H1 (cell line): ENCODE data around the gene SLC8A3. TPM values are rescaled to one million over a fixed set of nuclear protein-coding genes. Genes with fewer than 3 reads are reported as not detected.

Source experiments
- CTCF ChIA-PET: fragments of 300-600 bp; sonication (Branson Sonifier 250); formaldehyde crosslinking; loops from one replicate; lab custom pipeline; 2021; ENCODE audit not compliant: partially characterized antibody; lab: Charles Lee
- POLR2A ChIA-PET: fragments of 300-600 bp; sonication (Branson Sonifier 250); formaldehyde crosslinking; loops from one replicate; lab custom pipeline; 2021; ENCODE audit warnings: inconsistent platforms; ENCODE audit not compliant: partially characterized antibody; lab: Charles Lee
- DNase-seq, 2 experiments: peaks; one replicate each; pipeline versions ENCODE4 v3.0.0 to v3.0.0-alpha.2; 2010 to 2022; ENCODE audit warnings: low spot score in 2 of 2, low read depth in 1 of 2, mixed read lengths in 1 of 2
- FAIRE-seq: peaks from 2 replicates; lab custom pipeline; 2011; peaks lifted over from hg19 to GRCh38; lab: Jason Lieb, UNC
- H2AFZ ChIP-seq: 2 replicates; pipeline ENCODE4 v1.8.1; 2012; ENCODE audit warnings: low read length, inconsistent platforms
- H2AK5ac ChIP-seq: 2 replicates; pipeline ENCODE4 v1.6.1; 2013; ENCODE audit warnings: low read depth, low read length
- H2BK120ac ChIP-seq: replicated peaks from 2 replicates; pipeline ENCODE3; 2013; ENCODE audit warnings: low read depth, low read length, inconsistent platforms
- H2BK12ac ChIP-seq: 2 replicates; pipeline ENCODE4 v1.6.1; 2013; ENCODE audit warnings: low read depth, low read length
- H2BK15ac ChIP-seq: 2 replicates; pipeline ENCODE4 v1.6.1; 2013; ENCODE audit warnings: low read length
- H2BK20ac ChIP-seq: 2 replicates; pipeline ENCODE4 v1.6.1; 2013; ENCODE audit warnings: low read length
- H2BK5ac ChIP-seq: 2 replicates; pipeline ENCODE4 v1.6.1; 2013; ENCODE audit warnings: low read depth, low read length
- H3K14ac ChIP-seq: 2 replicates; pipeline ENCODE4 v1.6.1; 2013; ENCODE audit warnings: inconsistent platforms; ENCODE audit not compliant: insufficient read length
- H3K18ac ChIP-seq: 2 replicates; pipeline ENCODE4 v1.6.1; 2013; ENCODE audit warnings: low read length; ENCODE audit errors: extremely low read depth
- H3K23ac ChIP-seq: 2 replicates; pipeline ENCODE4 v1.6.1; 2013; ENCODE audit warnings: inconsistent platforms; ENCODE audit not compliant: insufficient read length
- H3K23me2 ChIP-seq: 2 replicates; pipeline ENCODE4 v1.6.1; 2013; ENCODE audit warnings: low read depth, low read length
- H3K27ac ChIP-seq: 2 replicates; pipeline ENCODE4 v1.6.1; 2011; ENCODE audit warnings: low read depth, low read length, inconsistent platforms
- H3K27me3 ChIP-seq, 4 experiments: replicated peaks in 1 of 4; 1 replicate in 1 of 4; 2 replicates in 3 of 4; pipeline versions ENCODE4 v1.6.1 to v1.8.1; 2011 to 2013; ENCODE audit warnings: low read length in 3 of 4, mild to moderate bottlenecking in 3 of 4, inconsistent platforms in 2 of 4, mixed read lengths in 2 of 4, moderate library complexity in 1 of 4; ENCODE audit not compliant: control insufficient read depth in 3 of 4, insufficient read depth in 3 of 4; ENCODE audit errors: extremely low read depth in 1 of 4
- H3K36me3 ChIP-seq, 4 experiments: 2 replicates each; pipeline versions ENCODE4 v1.6.1 to v1.8.1; 2011 to 2013; ENCODE audit warnings: mild to moderate bottlenecking in 4 of 4, low read length in 3 of 4, moderate library complexity in 2 of 4, control low read depth in 1 of 4, inconsistent platforms in 1 of 4; ENCODE audit not compliant: insufficient read depth in 4 of 4, control insufficient read depth in 2 of 4
- H3K4ac ChIP-seq: replicated peaks from 2 replicates; pipeline ENCODE3; 2013; ENCODE audit warnings: low read length, low read depth, mixed read lengths, inconsistent platforms; ENCODE audit not compliant: insufficient read length
- H3K4me1 ChIP-seq, 4 experiments: replicated peaks in 1 of 4; 1 replicate in 1 of 4; 2 replicates in 3 of 4; pipeline versions ENCODE4 v1.6.1 to v1.8.1; 2011 to 2013; ENCODE audit warnings: low read length in 3 of 4, inconsistent platforms in 2 of 4, mixed read lengths in 1 of 4; ENCODE audit not compliant: insufficient read depth in 4 of 4, control insufficient read depth in 3 of 4
- H3K4me2 ChIP-seq, 2 experiments: 2 replicates each; pipeline versions ENCODE4 v1.6.1 to v1.8.1; 2011 to 2013; ENCODE audit warnings: low read depth in 2 of 2, low read length in 2 of 2, control low read depth in 1 of 2, inconsistent platforms in 1 of 2, mild to moderate bottlenecking in 1 of 2; ENCODE audit not compliant: insufficient read depth in 1 of 2
- H3K4me3 ChIP-seq, 4 experiments: fragments of 200-600, 300-600 bp in 1 of 4; sonication (generic), shearing (Covaris generic), sonication (Bioruptor Twin) in 1 of 4; 2 replicates each; pipeline versions ENCODE4 v1.5.1 to v1.8.1; 2011 to 2016; ENCODE audit warnings: low read length in 4 of 4, low read depth in 3 of 4, control low read depth in 2 of 4, inconsistent platforms in 2 of 4, mild to moderate bottlenecking in 2 of 4, mixed read lengths in 1 of 4, moderate library complexity in 1 of 4; ENCODE audit not compliant: insufficient read depth in 2 of 4; ENCODE audit errors: extremely low read depth in 1 of 4
- H3K56ac ChIP-seq: replicated peaks from 2 replicates; pipeline ENCODE3; 2013; ENCODE audit warnings: low read depth, mild to moderate bottlenecking, mixed read lengths, low read length, inconsistent platforms; ENCODE audit not compliant: insufficient read length
- H3K79me1 ChIP-seq: 2 replicates; pipeline ENCODE4 v1.6.1; 2013; ENCODE audit warnings: low read depth, low read length, control low read depth
- H3K79me2 ChIP-seq, 2 experiments: 2 replicates each; pipeline versions ENCODE4 v1.6.1 to v1.8.1; 2012 to 2013; ENCODE audit warnings: low read length in 2 of 2, mild to moderate bottlenecking in 2 of 2, inconsistent platforms in 1 of 2; ENCODE audit not compliant: insufficient read depth in 2 of 2, control insufficient read depth in 1 of 2
- H3K9ac ChIP-seq, 4 experiments: replicated peaks in 1 of 4; 1 replicate in 1 of 4; 2 replicates in 3 of 4; pipeline versions ENCODE4 v1.6.1 to v1.8.1; 2011 to 2013; ENCODE audit warnings: low read depth in 3 of 4, low read length in 3 of 4, control low read depth in 2 of 4, mild to moderate bottlenecking in 2 of 4, moderate library complexity in 2 of 4, inconsistent platforms in 1 of 4; ENCODE audit errors: extremely low read depth in 1 of 4
- H3K9me3 ChIP-seq, 2 experiments: 2 replicates each; pipeline versions ENCODE4 v1.6.1 to v1.8.1; 2012 to 2013; ENCODE audit warnings: mild to moderate bottlenecking in 2 of 2, moderate library complexity in 2 of 2, control low read depth in 1 of 2, inconsistent platforms in 1 of 2, low read depth in 1 of 2, low read length in 1 of 2, mixed read lengths in 1 of 2; ENCODE audit not compliant: insufficient read depth in 2 of 2
- H4K20me1 ChIP-seq, 2 experiments: replicated peaks in 1 of 2; 2 replicates each; pipeline versions ENCODE3 to v1.8.1; 2011 to 2013; ENCODE audit warnings: inconsistent platforms in 2 of 2, low read length in 2 of 2, mild to moderate bottlenecking in 1 of 2; ENCODE audit not compliant: insufficient read depth in 2 of 2, control insufficient read depth in 1 of 2
- H4K5ac ChIP-seq: 2 replicates; pipeline ENCODE4 v1.6.1; 2013; ENCODE audit warnings: low read length, low read depth, mixed read lengths, inconsistent platforms; ENCODE audit not compliant: insufficient read length
- H4K8ac ChIP-seq: 2 replicates; pipeline ENCODE4 v1.8.0; 2013; ENCODE audit warnings: mild to moderate bottlenecking, moderate library complexity, low read length, inconsistent platforms; ENCODE audit not compliant: insufficient read depth; ENCODE audit errors: extremely low read depth
- H4K91ac ChIP-seq: replicated peaks from 2 replicates; pipeline ENCODE3; 2013; ENCODE audit warnings: low read length, mixed read lengths, inconsistent platforms; ENCODE audit not compliant: insufficient read length
- BACH1 ChIP-seq: IDR thresholded peaks from 2 replicates; pipeline ENCODE4 v1.6.1; 2012; ENCODE audit warnings: low read length, improper control_type of control experiment
- CBX8 ChIP-seq: fragments of 300-800, 300-1000 bp; sonication (generic); IDR thresholded peaks from 2 replicates; pipeline ENCODE4 v1.7.1; 2016; ENCODE audit warnings: low read depth, low read length, borderline replicate concordance
- EGR1 ChIP-seq: IDR thresholded peaks from 2 replicates; pipeline ENCODE4 v1.6.1; 2011; ENCODE audit warnings: low read depth, low read length, borderline replicate concordance
- FOSL1 ChIP-seq: IDR thresholded peaks from 2 replicates; pipeline ENCODE4 v1.6.1; 2011; ENCODE audit warnings: mild to moderate bottlenecking, low read depth, low read length, moderate library complexity; ENCODE audit not compliant: insufficient read depth
- GABPA ChIP-seq: IDR thresholded peaks from 2 replicates; pipeline ENCODE4 v1.6.1; 2011; ENCODE audit warnings: mild to moderate bottlenecking, low read length, moderate library complexity, borderline replicate concordance; ENCODE audit not compliant: insufficient read depth
- HDAC2 ChIP-seq, 2 experiments: fragments of 300-600 bp in 1 of 2; sonication (generic) in 1 of 2; IDR thresholded peaks; 2 replicates each; pipeline ENCODE4 v1.6.1; 2011 to 2012; ENCODE audit warnings: low read depth in 2 of 2, low read length in 2 of 2, mild to moderate bottlenecking in 2 of 2, moderate library complexity in 2 of 2, borderline replicate concordance in 1 of 2, inconsistent platforms in 1 of 2
- KDM5A ChIP-seq: fragments of 200-600 bp; IDR thresholded peaks from 2 replicates; pipeline ENCODE4 v1.7.1; 2012; ENCODE audit warnings: mild to moderate bottlenecking, low read length, inconsistent platforms, mixed read lengths
- PHF8 ChIP-seq: fragments of 200-600 bp; sonication (generic); conservative IDR thresholded peaks from 2 replicates; pipeline ENCODE4 v1.7.1; 2012; ENCODE audit warnings: low read depth, mild to moderate bottlenecking, inconsistent platforms, low read length, moderate library complexity
- POLR2A ChIP-seq, 2 experiments: IDR thresholded peaks; 1 replicate in 1 of 2; 2 replicates in 1 of 2; pipeline ENCODE4 v1.6.1; 2011; ENCODE audit warnings: low read depth in 2 of 2, low read length in 2 of 2, mild to moderate bottlenecking in 2 of 2; ENCODE audit errors: control extremely low read depth in 1 of 2
- RAD21 ChIP-seq, 2 experiments: IDR thresholded peaks in 1 of 2; conservative IDR thresholded peaks in 1 of 2; 2 replicates each; pipeline ENCODE4 v1.6.1; 2011; ENCODE audit warnings: low read depth in 2 of 2, low read length in 2 of 2, improper control_type of control experiment in 1 of 2, inconsistent platforms in 1 of 2, mild to moderate bottlenecking in 1 of 2, moderate library complexity in 1 of 2
- RBBP5 ChIP-seq: IDR thresholded peaks from 2 replicates; pipeline ENCODE4 v1.7.1; 2012; ENCODE audit warnings: low read depth, mild to moderate bottlenecking, inconsistent platforms, low read length, moderate library complexity, borderline replicate concordance
- RXRA ChIP-seq: IDR thresholded peaks from 2 replicates; pipeline ENCODE4 v1.6.1; 2011; ENCODE audit warnings: low read depth, mild to moderate bottlenecking, low read length, moderate library complexity; ENCODE audit not compliant: insufficient read depth
- SP1 ChIP-seq: IDR thresholded peaks from 2 replicates; pipeline ENCODE4 v1.6.1; 2011; ENCODE audit warnings: low read depth, low read length
- WGBS, 2 experiments: shearing (Covaris generic) in 1 of 2; methylation state at CpG; one replicate each; pipeline versions ENCODE4 v1.1.6 to v1.1.7; 2013 to 2015; ENCODE audit warnings: low lambda C conversion rate in 2 of 2, mixed read lengths in 2 of 2, inconsistent platforms in 1 of 2, low coverage in 1 of 2, missing lambda C conversion rate in 1 of 2; ENCODE audit not compliant: insufficient replicate concordance in 2 of 2, insufficient coverage in 1 of 2, insufficient read length in 1 of 2; ENCODE audit errors: extremely low coverage in 1 of 2, missing lambda C conversion rate in 1 of 2; 5-methylcytosine and 5-hydroxymethylcytosine counted together
- polyA plus RNA-seq, 7 experiments: library from polyadenylated mRNA; depleted of rRNA in 3 of 7; stranded (reverse) in 5 of 7; unstranded in 2 of 7; fragments of >200 nt in 5 of 7; fragments of 200-250 nt in 2 of 7; gene quantifications; 1 replicate in 5 of 7; 2 replicates in 1 of 7; 4 replicates in 1 of 7; pipeline versions ENCODE4 v1.2.1 to v1.2.3, GENCODE V29; 2011 to 2013; ENCODE audit warnings: missing spikeins in 2 of 7, mixed read lengths in 2 of 7
- total RNA-seq: library from RNA; stranded (reverse); fragmentation: NEBNext Ultra II Directional; extraction: Animal tissue kit (Norgen Biotek cat#: 25700); gene quantifications from 2 replicates; pipeline ENCODE4 v1.2.1, GENCODE V29; 2021
- TF ChIP-seq, protein P1 (sequence below): IDR thresholded peaks from 2 replicates; pipeline ENCODE4 v1.6.1; 2011; ENCODE audit warnings: low read depth, mild to moderate bottlenecking, low read length; ENCODE audit not compliant: insufficient read depth

Gene SLC8A3
- total and polyA plus RNA-seq, 2 of the 8 experiments (the other 6 are each of a cell fraction or from before 2014, with no cell fraction given), result 0.38 to 1.1 TPM

DNA sequence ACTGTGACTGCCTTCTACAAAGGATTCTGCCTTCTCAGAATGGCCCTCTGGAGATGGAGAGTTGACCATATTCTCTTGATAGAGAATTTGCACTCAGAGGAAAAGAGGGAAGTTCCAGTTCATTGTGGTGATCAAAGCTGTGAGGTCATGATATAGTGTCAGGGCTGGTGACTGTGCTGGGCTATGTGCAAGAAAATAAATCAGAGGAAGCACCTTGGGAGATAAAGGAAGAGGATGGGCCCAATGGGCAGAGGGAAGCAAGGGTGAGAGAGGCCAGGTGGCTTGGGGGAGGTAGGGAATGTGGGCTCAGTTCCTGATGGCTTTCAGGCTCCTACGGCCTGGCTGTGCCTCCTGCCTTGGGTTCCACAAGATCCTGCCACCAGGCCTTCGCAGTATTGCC, 145.8 kb downstream of the SLC8A3 start:
- CTCF ChIA-PET, result interaction anchor here (1.2 to 8.1 kb wide), 3 partner anchors 15 to 225 kb away, joined by 3 to 80 read pairs (median 22); no protein-coding TSS in a partner anchor
- TF ChIP-seq, protein P1, sequence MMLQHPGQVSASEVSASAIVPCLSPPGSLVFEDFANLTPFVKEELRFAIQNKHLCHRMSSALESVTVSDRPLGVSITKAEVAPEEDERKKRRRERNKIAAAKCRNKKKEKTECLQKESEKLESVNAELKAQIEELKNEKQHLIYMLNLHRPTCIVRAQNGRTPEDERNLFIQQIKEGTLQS, result no peak
- TF ChIP-seq GABPA, result no peak
- no peak for TF ChIP-seq BACH1
- TF ChIP-seq HDAC2 (IDR thresholded peaks at IDR 0.05; ENCODE audit: borderline replicate concordance in 1 of 2, low read depth in 2 of 2, low read length in 2 of 2), result no peak
- no peak for TF ChIP-seq RXRA
- TF ChIP-seq RAD21 (IDR thresholded peaks at IDR 0.05 in 1 of 2, conservative IDR thresholded peaks at IDR 0.05 in 1 of 2; ENCODE audit: low read depth in 2 of 2, low read length in 2 of 2), result no peak
- no peak for TF ChIP-seq SP1
- TF ChIP-seq CBX8, result no peak
- no peak for TF ChIP-seq POLR2A (IDR thresholded peaks at IDR 0.05; ENCODE audit: control extremely low read depth in 1 of 2, low read depth in 2 of 2, low read length in 2 of 2)
- no peak for TF ChIP-seq KDM5A
- TF ChIP-seq PHF8, result no peak
- TF ChIP-seq EGR1, result no peak
- TF ChIP-seq RBBP5, result no peak
- no peak for TF ChIP-seq FOSL1

More for the DNA sequence above, 145.8 kb downstream of the SLC8A3 start:
- no peaks in the 10 kb centered on the region for H3K79me1 ChIP-seq
- no peak overlapping the region for H2BK15ac ChIP-seq
- no peaks in the 10 kb centered on the region for H3K36me3 ChIP-seq
- no peak overlapping the region for H3K4me2 ChIP-seq
- H3K56ac ChIP-seq, result no peak overlapping the region
- H2BK120ac ChIP-seq, result no peak overlapping the region
- no peaks in the 10 kb centered on the region for H3K23me2 ChIP-seq
- no peak overlapping the region for H2AFZ ChIP-seq
- H3K4me3 ChIP-seq, result no peak overlapping the region
- H3K14ac ChIP-seq, result no peak overlapping the region
- no peaks in the 10 kb centered on the region; a peak in 2 of 7 replicates for H3K4me1 ChIP-seq
- POLR2A ChIA-PET, result no interaction called here
- H4K5ac ChIP-seq, result no peak overlapping the region
- no peak overlapping the region for H3K23ac ChIP-seq
- no peak overlapping the region for H2AK5ac ChIP-seq
- no peak overlapping the region for H4K8ac ChIP-seq
- H3K9me3 ChIP-seq, result no peaks in the 10 kb centered on the region
- FAIRE-seq, result no peak
- DNase-seq, result no peak
- 95% methylated on average over 2 of the region's 2 CpGs; no CpG with 5 or more reads in 1 of the 2 experiments for WGBS, 2 experiments
- no peak overlapping the region for H3K27ac ChIP-seq
- no peaks in the 10 kb centered on the region for H4K20me1 ChIP-seq
- no peak overlapping the region for H2BK20ac ChIP-seq
- H3K18ac ChIP-seq, result no peak overlapping the region
- peaks cover 0 to 2% (median under 1%) of the 10 kb centered on the region in 4 experiments; a peak in 2 of 7 replicates for H3K27me3 ChIP-seq
- no peaks in the 10 kb centered on the region for H3K79me2 ChIP-seq
- no peak overlapping the region for H2BK12ac ChIP-seq
- no peak overlapping the region for H3K9ac ChIP-seq
- H2BK5ac ChIP-seq, result no peak overlapping the region
- no peak overlapping the region for H3K4ac ChIP-seq
- H4K91ac ChIP-seq, result no peak overlapping the region
